Measurements from ENCODE around the gene TRIO. TPM values are rescaled to one million over a fixed set of nuclear protein-coding genes. Genes with fewer than 3 reads are reported as not detected.

Gene TRIO
- total RNA-seq, 1 experiment from 2014 or later, result 99.8 TPM

DNA sequence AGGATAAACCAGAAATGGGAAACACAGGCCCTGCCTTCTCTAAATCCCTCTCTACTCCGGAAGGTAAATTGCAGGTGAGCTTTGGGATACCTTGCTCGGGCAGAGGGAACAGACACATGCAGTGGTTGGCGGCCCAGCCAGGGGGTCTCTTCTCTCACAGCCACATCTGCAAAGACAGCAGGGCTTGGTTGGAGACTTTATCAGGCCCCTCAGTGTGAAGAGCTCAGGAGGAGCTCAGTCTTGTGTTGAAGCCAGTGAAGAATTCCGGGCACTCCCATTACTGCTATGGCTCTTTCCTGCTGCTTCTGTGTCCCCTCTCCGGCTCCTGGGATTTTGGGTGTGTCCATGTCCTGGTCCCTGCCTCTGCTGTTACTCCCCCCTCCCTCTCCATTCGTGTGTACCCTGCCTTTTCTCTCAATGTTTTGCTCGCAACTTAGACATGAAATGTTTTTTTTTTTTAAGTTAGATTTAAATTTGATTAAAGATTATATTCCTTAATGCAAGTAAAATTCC lies 99.8 kb downstream of the TRIO start:
- intact Hi-C loops (cut with micrococcal nuclease; ENCODE audit: unreplicated experiment), result no loop called here
- no peak for DNase-seq (ENCODE audit: low spot score)
- H3K4me3 ChIP-seq (ENCODE audit: low read depth, low read length, poor library complexity, severe bottlenecking), result no peak overlapping the region
- no peaks in the 10 kb centered on the region for H3K9me3 ChIP-seq (ENCODE audit: low read depth, low read length, poor library complexity, severe bottlenecking)
- CTCF ChIA-PET, result no interaction called here
- H3K27me3 ChIP-seq (replicated peaks; ENCODE audit: insufficient read depth, low read depth, low read length, poor library complexity), result no peaks in the 10 kb centered on the region
- TF ChIP-seq, protein P1, sequence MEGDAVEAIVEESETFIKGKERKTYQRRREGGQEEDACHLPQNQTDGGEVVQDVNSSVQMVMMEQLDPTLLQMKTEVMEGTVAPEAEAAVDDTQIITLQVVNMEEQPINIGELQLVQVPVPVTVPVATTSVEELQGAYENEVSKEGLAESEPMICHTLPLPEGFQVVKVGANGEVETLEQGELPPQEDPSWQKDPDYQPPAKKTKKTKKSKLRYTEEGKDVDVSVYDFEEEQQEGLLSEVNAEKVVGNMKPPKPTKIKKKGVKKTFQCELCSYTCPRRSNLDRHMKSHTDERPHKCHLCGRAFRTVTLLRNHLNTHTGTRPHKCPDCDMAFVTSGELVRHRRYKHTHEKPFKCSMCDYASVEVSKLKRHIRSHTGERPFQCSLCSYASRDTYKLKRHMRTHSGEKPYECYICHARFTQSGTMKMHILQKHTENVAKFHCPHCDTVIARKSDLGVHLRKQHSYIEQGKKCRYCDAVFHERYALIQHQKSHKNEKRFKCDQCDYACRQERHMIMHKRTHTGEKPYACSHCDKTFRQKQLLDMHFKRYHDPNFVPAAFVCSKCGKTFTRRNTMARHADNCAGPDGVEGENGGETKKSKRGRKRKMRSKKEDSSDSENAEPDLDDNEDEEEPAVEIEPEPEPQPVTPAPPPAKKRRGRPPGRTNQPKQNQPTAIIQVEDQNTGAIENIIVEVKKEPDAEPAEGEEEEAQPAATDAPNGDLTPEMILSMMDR (conservative IDR thresholded peaks at IDR 0.05; ENCODE audit: low read depth, low read length), result no peak
- TF ChIP-seq EZH2 (IDR thresholded peaks at IDR 0.05; ENCODE audit: borderline replicate concordance, low read depth, low read length, poor library complexity, severe bottlenecking), result no peak
- no peaks in the 10 kb centered on the region for H3K36me3 ChIP-seq (ENCODE audit: insufficient read depth, low read length, poor library complexity, severe bottlenecking)
- POLR2A ChIA-PET (ENCODE audit: low non-redundant PET), result no interaction called here
- BruUV-seq (replicated peaks), result no TSS peak
- peaks cover 50% of the 10 kb centered on the region for H3K4me1 ChIP-seq (ENCODE audit: insufficient read depth, low read length, poor library complexity, severe bottlenecking)
- H3K27ac ChIP-seq (ENCODE audit: low read depth, low read length, poor library complexity, severe bottlenecking), result no peak overlapping the region

DNA sequence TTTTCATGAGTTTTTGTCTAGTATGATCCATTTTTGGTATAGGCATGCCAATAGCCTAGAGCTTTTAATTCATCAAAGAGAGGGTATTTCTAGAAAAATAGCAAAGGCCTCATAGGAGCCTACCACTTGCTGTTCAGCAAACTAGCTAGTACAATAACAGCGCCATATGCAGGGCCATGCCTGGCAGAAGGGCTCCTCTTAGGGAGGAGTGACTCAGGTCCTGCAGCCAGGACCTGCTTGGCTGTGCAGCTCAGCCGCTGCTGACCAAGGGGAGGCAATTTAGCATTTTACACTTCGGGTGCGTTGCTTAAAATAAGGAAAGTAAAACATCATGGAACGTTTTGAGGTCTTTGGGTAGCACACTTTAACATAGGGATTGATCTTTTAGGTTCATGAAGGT lies 100.6 kb downstream of the TRIO start:
- H3K36me3 ChIP-seq (ENCODE audit: insufficient read depth, low read length, poor library complexity, severe bottlenecking), result no peaks in the 10 kb centered on the region
- H3K27me3 ChIP-seq (replicated peaks; ENCODE audit: insufficient read depth, low read depth, low read length, poor library complexity), result no peaks in the 10 kb centered on the region
- BruUV-seq (replicated peaks), result no TSS peak
- peaks cover 43% of the 10 kb centered on the region for H3K4me1 ChIP-seq (ENCODE audit: insufficient read depth, low read length, poor library complexity, severe bottlenecking)
- intact Hi-C loops (cut with micrococcal nuclease; ENCODE audit: unreplicated experiment), result no loop called here
- POLR2A ChIA-PET (ENCODE audit: low non-redundant PET), result no interaction called here
- CTCF ChIA-PET, result no interaction called here
- no peak overlapping the region for H3K27ac ChIP-seq (ENCODE audit: low read depth, low read length, poor library complexity, severe bottlenecking)
- no peak for DNase-seq (ENCODE audit: low spot score)
- TF ChIP-seq EZH2 (IDR thresholded peaks at IDR 0.05; ENCODE audit: borderline replicate concordance, low read depth, low read length, poor library complexity, severe bottlenecking), result no peak
- TF ChIP-seq, protein P1 (conservative IDR thresholded peaks at IDR 0.05; ENCODE audit: low read depth, low read length), result no peak
- H3K4me3 ChIP-seq (ENCODE audit: low read depth, low read length, poor library complexity, severe bottlenecking), result no peak overlapping the region
- H3K9me3 ChIP-seq (ENCODE audit: low read depth, low read length, poor library complexity, severe bottlenecking), result no peaks in the 10 kb centered on the region

DNA sequence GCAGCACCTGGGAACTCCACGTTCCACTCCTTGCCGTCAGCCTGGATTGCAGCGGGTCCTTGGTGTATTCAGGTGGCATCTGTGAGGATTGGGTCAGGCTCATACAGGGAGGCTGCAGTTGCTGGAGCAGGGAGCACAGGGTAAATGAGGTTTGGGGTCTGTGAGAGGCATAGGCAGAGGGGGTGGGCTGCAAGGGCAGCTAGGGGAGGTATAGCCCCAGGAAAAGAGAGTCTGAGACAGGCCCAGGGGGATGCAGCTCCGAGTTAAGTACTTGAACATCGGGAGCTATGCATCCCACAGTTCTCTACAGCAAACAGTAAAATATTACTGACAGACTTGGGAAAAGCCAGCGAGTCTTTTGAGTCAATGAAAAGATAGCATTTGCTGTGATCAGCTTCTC lies 101.6 kb downstream of the TRIO start:
- no TSS peak for BruUV-seq (replicated peaks)
- Histone ChIP-seq H3K4me3 (ENCODE audit: low read depth, low read length, poor library complexity, severe bottlenecking) (no peak overlapping the region), H3K9me3 (ENCODE audit: low read depth, low read length, poor library complexity, severe bottlenecking) (no peaks in the 10 kb centered on the region), H3K27me3 (replicated peaks; ENCODE audit: insufficient read depth, low read depth, low read length, poor library complexity) (no peaks in the 10 kb centered on the region), H3K36me3 (ENCODE audit: insufficient read depth, low read length, poor library complexity, severe bottlenecking) (no peaks in the 10 kb centered on the region), H3K27ac (ENCODE audit: low read depth, low read length, poor library complexity, severe bottlenecking) (no peak overlapping the region), H3K4me1 (ENCODE audit: insufficient read depth, low read length, poor library complexity, severe bottlenecking) (peaks cover 39% of the 10 kb centered on the region)
- no peak for DNase-seq (ENCODE audit: low spot score)
- POLR2A ChIA-PET (ENCODE audit: low non-redundant PET), result no interaction called here
- intact Hi-C loops (cut with micrococcal nuclease; ENCODE audit: unreplicated experiment), result no loop called here
- CTCF ChIA-PET, result no interaction called here
- TF ChIP-seq, protein P1 (conservative IDR thresholded peaks at IDR 0.05; ENCODE audit: low read depth, low read length), result no peak
- no peak for TF ChIP-seq EZH2 (IDR thresholded peaks at IDR 0.05; ENCODE audit: borderline replicate concordance, low read depth, low read length, poor library complexity, severe bottlenecking)

Data from A673 (cell line).